Brain pericyte (primary cell): ENCODE measurements around the gene PTPRCAP.

Source experiments
- DNase-seq: peaks from one replicate; pipeline ENCODE4 v3.0.0-alpha.2; 2012; ENCODE audit warnings: low read depth, low spot score

Gene PTPRCAP

DNA sequence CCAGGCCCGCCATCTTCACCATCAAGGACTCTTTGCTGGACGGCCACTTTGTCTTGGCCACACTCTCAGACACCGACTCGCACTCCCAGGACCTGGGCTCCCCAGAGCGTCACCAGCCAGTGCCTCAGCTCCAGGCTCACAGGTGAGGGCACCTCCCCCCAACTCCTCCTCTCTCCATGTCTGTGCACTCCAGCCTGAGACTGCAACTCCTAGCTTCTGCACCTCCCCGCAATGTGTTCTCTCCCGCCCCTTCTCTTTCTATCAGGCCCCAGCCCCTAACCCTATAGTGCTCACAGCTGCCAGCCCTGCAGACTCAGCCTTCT lies 41.3 kb downstream of the PTPRCAP start:
- no peak for DNase-seq

DNA sequence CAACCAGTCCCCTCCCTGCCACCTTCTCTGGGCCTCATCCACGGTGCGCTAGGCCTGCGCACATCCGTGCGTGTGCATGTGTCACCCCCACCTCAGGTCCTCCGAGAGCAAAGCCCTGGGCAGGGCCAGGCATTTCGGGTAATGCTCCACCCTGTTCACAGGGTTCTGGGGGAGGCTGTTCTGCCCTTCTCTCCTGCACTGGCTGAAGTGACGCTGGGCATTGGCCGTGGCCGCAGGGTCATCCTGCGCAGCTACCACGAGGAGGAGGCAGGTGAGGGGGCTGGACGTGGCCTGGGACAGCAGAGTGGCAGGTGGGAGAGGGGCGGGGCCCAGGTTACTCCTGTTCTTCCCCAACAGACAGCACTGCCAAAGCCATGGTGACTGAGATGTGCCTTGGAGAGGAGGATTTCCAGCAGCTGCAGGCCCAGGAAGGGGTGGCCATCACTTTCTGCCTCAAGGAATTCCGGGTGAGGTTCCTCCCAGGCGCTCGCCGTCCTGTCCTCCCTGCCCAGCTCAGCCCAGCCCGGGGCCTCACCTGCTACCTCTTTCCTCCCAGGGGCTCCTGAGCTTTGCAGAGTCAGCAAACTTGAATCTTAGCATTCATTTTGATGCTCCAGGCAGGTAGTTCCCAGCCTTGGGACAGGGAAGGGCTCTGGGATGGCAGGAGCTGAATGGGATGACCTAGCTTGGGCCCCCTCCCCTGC lies 41.8 kb downstream of the PTPRCAP start:
- DNase-seq = no peak

DNA sequence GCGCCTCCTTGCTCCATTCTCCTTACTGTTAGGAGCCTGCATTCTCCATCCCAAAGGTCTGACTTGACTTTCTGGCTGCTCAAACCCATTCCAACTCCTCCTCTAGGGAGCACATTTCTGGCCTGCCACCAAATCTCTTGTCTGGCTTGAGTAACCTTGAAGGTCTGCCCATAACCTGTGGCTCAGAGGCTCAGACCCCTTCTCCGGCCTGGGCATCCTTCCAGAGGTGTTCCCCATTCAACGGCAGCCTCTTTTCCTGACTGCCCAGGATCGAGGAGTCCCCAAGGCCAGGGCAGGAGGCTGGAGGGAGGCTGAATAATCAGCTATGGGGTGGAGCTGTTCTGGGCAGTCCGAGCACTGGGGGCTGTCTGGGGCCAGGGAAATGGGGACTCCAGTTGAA lies 43.5 kb downstream of the PTPRCAP start:
- DNase-seq = no peak

DNA sequence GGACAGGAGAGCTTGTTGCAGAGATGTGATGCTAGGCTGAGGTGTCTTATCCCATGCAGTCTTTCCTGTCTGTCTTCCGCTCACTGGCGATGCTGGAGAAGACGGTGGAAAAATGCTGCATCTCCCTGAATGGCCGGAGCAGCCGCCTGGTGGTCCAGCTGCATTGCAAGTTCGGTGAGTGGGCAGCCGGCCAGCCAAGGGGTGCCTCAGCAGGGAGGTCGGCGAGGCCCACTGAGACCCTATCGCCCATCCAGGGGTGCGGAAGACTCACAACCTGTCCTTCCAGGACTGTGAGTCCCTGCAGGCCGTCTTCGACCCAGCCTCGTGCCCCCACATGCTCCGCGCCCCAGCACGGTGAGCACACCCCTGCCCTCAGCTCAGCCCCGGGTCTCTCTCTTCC lies 44.0 kb downstream of the PTPRCAP start:
- no peak for DNase-seq

DNA sequence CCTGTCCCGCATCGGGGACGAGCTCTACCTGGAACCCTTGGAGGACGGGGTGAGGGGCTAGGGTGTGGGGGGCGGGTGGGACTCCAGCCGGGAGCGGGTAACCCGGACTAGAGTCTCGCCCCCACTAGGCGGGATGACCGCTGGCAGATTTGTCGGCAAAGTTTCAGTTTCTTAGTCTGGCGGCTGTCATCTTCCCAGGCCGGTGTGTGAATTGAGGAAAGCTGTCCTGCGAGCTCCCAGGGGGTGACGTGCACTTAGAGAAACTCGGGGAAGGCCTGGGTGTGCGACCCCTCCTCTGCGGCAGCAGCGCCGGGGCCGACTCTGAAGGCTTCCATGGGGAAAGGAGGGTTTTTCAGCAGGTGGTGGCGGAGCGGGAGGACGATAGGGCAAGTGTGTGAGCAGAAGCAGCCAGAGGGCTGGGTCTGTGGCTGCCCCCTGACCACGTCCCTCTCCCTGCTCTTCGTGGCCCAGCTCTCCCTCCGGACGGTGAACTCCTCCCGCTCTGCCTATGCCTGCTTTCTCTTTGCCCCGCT lies 45.2 kb downstream of the PTPRCAP start:
- no peak for DNase-seq

DNA sequence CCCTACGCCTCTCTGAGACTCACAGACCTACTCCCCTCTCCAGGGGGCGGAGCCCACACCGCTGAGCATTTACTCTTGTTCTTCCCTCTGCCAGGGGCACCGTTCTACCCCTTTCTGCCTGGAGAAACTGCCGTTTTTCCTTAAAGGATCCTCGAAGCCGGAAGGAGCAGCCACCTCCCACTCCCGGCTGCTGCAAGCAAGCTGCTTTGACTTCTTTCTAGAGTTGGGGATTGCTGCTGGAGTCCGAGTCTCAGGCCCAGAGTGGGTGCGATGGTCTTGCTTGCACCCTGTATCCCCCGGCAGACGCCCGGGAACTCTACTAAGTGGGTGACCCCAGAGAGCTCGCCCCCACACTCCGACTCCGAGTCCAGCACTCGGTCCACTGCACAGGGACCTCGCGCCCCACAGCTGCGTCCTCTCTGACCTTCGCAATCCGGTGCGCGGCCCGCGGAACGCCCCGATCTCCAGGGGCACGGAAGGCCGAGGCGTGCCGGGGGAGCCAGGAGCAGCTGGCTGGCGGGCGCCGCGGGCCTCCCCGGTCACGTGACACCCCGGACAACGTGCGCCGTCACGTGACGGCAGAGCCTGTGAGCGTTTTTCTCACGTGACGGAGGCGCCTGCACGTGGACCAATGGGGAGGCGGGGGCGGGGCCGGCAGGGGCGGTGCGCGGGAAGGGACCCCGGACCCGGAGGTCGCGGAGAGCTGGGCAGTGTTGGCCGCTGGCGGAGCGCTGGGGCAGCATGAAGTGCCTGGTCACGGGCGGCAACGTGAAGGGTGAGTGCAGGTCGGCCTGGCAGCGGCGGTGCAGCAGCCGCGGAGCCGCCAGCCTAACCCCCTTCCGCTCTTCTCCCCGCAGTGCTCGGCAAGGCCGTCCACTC lies 45.9 kb downstream of the PTPRCAP start, which contains the start of gene RAD9A:
Gene RAD9A (plus strand): TSS at position 683 of the 879 bp plus-strand sequence. CDS start 59 bp downstream, at position 742.
- DNase-seq = peak; percentile 68

DNA sequence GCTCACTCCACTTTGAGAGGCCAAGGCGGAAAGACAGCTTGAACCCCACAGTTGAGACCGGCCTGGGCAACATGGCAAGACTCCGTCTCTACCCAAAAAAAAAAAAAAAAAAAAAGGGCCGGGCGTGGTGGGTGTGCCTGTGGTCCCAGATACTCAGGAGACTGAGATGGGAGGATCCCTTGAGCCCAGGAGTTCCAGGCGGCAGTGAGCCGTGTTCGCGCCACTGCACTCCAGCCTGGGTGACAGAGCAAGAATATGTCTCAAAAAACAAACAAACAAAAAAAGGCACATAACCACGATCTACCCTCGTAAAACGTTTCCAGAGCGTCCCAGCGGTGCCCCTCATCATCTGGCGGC lies 46.6 kb downstream of the PTPRCAP start:
- no peak for DNase-seq

DNA sequence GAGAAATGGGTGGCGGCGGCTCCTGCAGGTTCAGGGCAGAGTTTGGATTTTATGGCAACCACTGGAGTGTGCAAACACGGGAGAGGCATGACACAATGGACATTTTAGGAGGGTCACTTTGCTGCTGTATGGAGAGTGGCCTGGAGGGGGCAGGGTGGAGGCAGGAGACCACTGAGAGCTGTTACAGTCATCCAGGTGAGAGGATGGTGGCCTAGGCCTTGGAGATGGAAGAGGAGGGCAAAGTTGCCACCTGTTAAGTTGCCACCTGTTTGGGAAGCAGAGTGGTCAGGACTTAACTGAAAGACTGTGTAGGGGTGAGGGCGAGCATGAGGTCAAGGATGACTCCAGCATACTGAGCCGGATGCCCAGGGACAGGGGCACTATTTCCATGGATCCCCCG lies 48.0 kb downstream of the PTPRCAP start:
- DNase-seq = no peak

DNA sequence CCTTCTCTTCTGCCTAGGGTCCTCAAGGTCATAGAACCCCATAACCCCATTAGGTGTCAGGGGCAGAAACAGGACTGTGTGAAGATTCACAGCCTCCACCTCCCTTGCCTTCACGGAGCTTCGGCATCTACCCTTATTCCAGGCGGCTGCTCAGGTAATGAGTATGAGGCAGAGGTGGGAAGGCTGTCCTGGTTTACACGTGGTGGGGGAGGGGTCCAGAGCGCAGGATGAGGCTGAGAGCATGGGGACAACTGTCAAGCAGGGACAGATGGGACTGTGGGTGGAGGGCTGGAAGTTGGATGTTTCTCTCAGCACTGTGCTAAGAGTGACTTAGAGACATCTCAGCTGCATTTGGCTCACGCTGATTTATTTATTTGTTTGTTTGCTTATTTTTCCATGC lies 50.0 kb downstream of the PTPRCAP start:
- no peak for DNase-seq

DNA sequence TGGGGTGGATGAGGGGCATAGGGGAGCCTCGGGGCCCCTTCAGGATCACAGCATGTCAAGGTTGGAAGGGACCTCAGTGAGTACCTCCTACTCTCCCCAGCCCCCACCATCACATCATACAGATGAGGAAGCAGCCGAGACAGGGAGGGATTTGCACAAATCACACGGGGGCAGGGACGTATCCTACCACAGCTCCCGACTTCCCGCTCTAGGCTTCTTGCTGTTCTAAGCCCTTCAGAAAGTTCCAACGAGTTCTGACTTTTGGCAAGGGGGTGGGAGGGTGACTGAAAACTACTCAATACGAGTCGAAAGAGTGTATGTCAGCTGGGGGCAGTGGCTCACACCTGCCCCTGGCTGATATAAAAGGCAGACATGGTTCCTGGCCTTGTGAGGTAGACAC lies 50.4 kb downstream of the PTPRCAP start:
- no peak for DNase-seq
